HG03378 (cell line): ENCODE measurements around the gene RUSF1.
A peak's percentile ranks its signal among the peaks of the same experiment; 100 is the strongest.
"Not testable (repeated sequence)": the region's sequence is repeated elsewhere in the genome, so short reads cannot be mapped to it uniquely, and the experiment has no call there.

Source experiments
- ATAC-seq: cut with Tn5 transposase; IDR thresholded peaks from one replicate; pipeline ENCODE4 v1.9.1; 2021; ENCODE audit warnings: mild to moderate bottlenecking, moderate library complexity; ENCODE audit not compliant: unreplicated experiment

The RUSF1 gene

GRCh38 chr16:31519759-31520431 lies 11.7 kb upstream of the RUSF1 start:
- no peak for ATAC-seq

GRCh38 chr16:31517800-31518402 lies 9.7 kb upstream of the RUSF1 start:
- ATAC-seq: no peak

- no peak for ATAC-seq
Observed at GRCh38 chr16:31513884-31514283, 5.7 kb upstream of the RUSF1 start.

GRCh38 chr16:31513126-31513525 lies 4.9 kb upstream of the RUSF1 start:
- ATAC-seq: no peak

GRCh38 chr16:31508706-31509195 lies 560 bp upstream of the RUSF1 start:
- ATAC-seq: no peak

- ATAC-seq: no peak
Observed at GRCh38 chr16:31507617-31507928, 618 bp downstream of the RUSF1 start.

GRCh38 chr16:31505483-31505882 lies 2.7 kb downstream of the RUSF1 start:
- peak; percentile 67 for ATAC-seq

GRCh38 chr16:31504159-31504558 lies 4.0 kb downstream of the RUSF1 start:
- no peak for ATAC-seq

- ATAC-seq: not testable (repeated sequence)
Observed at GRCh38 chr16:31503555-31503954, 4.6 kb downstream of the RUSF1 start.

GRCh38 chr16:31502981-31503380 lies 5.2 kb downstream of the RUSF1 start:
- no peak for ATAC-seq

- ATAC-seq: no peak
Observed at GRCh38 chr16:31501966-31502348, 6.2 kb downstream of the RUSF1 start.

GRCh38 chr16:31501226-31501965 lies 6.8 kb downstream of the RUSF1 start:
- ATAC-seq: no peak

GRCh38 chr16:31499928-31500327 lies 8.3 kb downstream of the RUSF1 start:
- ATAC-seq: no peak

- no peak for ATAC-seq
Observed at GRCh38 chr16:31498493-31498892, 9.7 kb downstream of the RUSF1 start.

- no peak for ATAC-seq
Observed at GRCh38 chr16:31496670-31497069, 11.5 kb downstream of the RUSF1 start.

GRCh38 chr16:31493506-31494125 lies 14.6 kb downstream of the RUSF1 start:
- ATAC-seq: no peak

- no peak for ATAC-seq
Observed at GRCh38 chr16:31491778-31492418, 16.3 kb downstream of the RUSF1 start.

- no peak for ATAC-seq
Observed at GRCh38 chr16:31489616-31490584, 18.3 kb downstream of the RUSF1 start.

- ATAC-seq: no peak
Observed at GRCh38 chr16:31489298-31489564, 19.0 kb downstream of the RUSF1 start.
